Prostate gland (tissue), 2 donors: ENCODE data around the gene CMKLR1.

Experiments used
- CTCF ChIP-seq, 4 experiments: fragments of 200-600 bp in 2 of 4; fragments of 450-650 bp in 2 of 4; sonication (generic) in 2 of 4; IDR thresholded peaks; 1 replicate in 3 of 4; 2 replicates in 1 of 4; pipeline ENCODE4 v1.5.1; 2016 to 2019; ENCODE audit warnings: antibody characterized with exemption in 4 of 4, mild to moderate bottlenecking in 2 of 4, moderate library complexity in 2 of 4
- POLR2A ChIP-seq: fragments of 450-650 bp; IDR thresholded peaks from one replicate; pipeline ENCODE4 v1.6.1; 2016; ENCODE audit warnings: antibody characterized with exemption, mild to moderate bottlenecking
- POLR2AphosphoS5 ChIP-seq: sonication (generic); formaldehyde crosslinking; IDR thresholded peaks from one replicate; pipeline ENCODE4 v1.6.1; 2017; ENCODE audit warnings: antibody characterized with exemption

GRCh38 chr12:108238474-108238873 lies 100.6 kb downstream of the CMKLR1 start:
- TF ChIP-seq CTCF (IDR thresholded peaks at IDR 0.05) (no peak), POLR2A (no peak), POLR2AphosphoS5 (no peak)
